Fibroblast of lung (primary cell): ENCODE results near the gene KDM7A. TPM values are rescaled to one million over a fixed set of nuclear protein-coding genes. Genes with fewer than 3 reads are reported as not detected.

Experiments
- DNase-seq, 2 donors: peaks; one replicate each; pipeline versions ENCODE4 v3.0.0 to v3.0.0-alpha.2; 2010; ENCODE audit warnings: low read depth in 2 of 2
- H2AFZ ChIP-seq: 2 replicates; pipeline ENCODE4 v1.5.1; 2012; ENCODE audit warnings: low read length, control low read depth, inconsistent platforms
- H3K27ac ChIP-seq: 2 replicates; pipeline ENCODE4 v1.5.1; 2011; ENCODE audit warnings: low read length, control low read depth; ENCODE audit not compliant: insufficient read depth
- H3K27me3 ChIP-seq: 2 replicates; pipeline ENCODE4 v1.5.1; 2011; ENCODE audit warnings: mild to moderate bottlenecking, low read length; ENCODE audit not compliant: control insufficient read depth, insufficient read depth
- H3K36me3 ChIP-seq: 2 replicates; pipeline ENCODE4 v1.5.1; 2011; ENCODE audit warnings: low read length; ENCODE audit not compliant: control insufficient read depth, insufficient read depth
- H3K4me1 ChIP-seq: 2 replicates; pipeline ENCODE4 v1.5.1; 2011; ENCODE audit warnings: low read length; ENCODE audit not compliant: control insufficient read depth, insufficient read depth; ENCODE audit errors: extremely low read depth
- H3K4me2 ChIP-seq: 2 replicates; pipeline ENCODE4 v1.5.1; 2011; ENCODE audit warnings: low read length, control low read depth; ENCODE audit not compliant: insufficient read depth; ENCODE audit errors: extremely low read depth
- H3K4me3 ChIP-seq, 4 experiments: fragments of 200-600 bp in 1 of 4; sonication (generic) in 1 of 4; replicated peaks in 1 of 4; 2 replicates each; pipeline ENCODE4 v1.5.1; 2011 to 2016; ENCODE audit warnings: low read length in 4 of 4, low read depth in 3 of 4, mild to moderate bottlenecking in 3 of 4, control low read depth in 2 of 4, inconsistent platforms in 1 of 4, mixed read lengths in 1 of 4; ENCODE audit not compliant: insufficient read depth in 1 of 4; ENCODE audit errors: control extremely low read depth in 1 of 4
- H3K79me2 ChIP-seq: 2 replicates; pipeline ENCODE4 v1.5.1; 2012; ENCODE audit warnings: mild to moderate bottlenecking, low read length, inconsistent platforms; ENCODE audit not compliant: control insufficient read depth, insufficient read depth
- H3K9ac ChIP-seq: 2 replicates; pipeline ENCODE4 v1.5.1; 2011; ENCODE audit warnings: mild to moderate bottlenecking, low read length, control low read depth; ENCODE audit not compliant: insufficient read depth
- H3K9me3 ChIP-seq: 2 replicates; pipeline ENCODE4 v1.5.1; 2012; ENCODE audit warnings: low read depth, low read length; ENCODE audit not compliant: control insufficient read depth, insufficient read depth
- H4K20me1 ChIP-seq: 2 replicates; pipeline ENCODE4 v1.5.1; 2011; ENCODE audit warnings: low read length; ENCODE audit not compliant: control insufficient read depth, insufficient read depth; ENCODE audit errors: extremely low read depth
- EZH2 ChIP-seq: IDR thresholded peaks from 2 replicates; pipeline ENCODE4 v1.5.1; 2012; ENCODE audit warnings: low read length, control low read depth, mild to moderate bottlenecking; ENCODE audit errors: missing control alignments
- polyA plus RNA-seq, 2 donors: library from polyadenylated mRNA; depleted of rRNA in 1 of 2; stranded (reverse) in 1 of 2; unstranded in 1 of 2; fragments of >200 nt; gene quantifications; 2 replicates each; pipeline ENCODE4 v1.2.1, GENCODE V29; 2011 to 2012; ENCODE audit warnings: missing spikeins in 1 of 2
- total RNA-seq: library from RNA; depleted of rRNA; stranded (reverse); fragments of >200 nt; gene quantifications from 2 replicates; pipeline ENCODE4 v1.2.1, GENCODE V29; 2014
- TF ChIP-seq, protein P1 (sequence below), 2 donors: IDR thresholded peaks in 1 of 2; conservative IDR thresholded peaks in 1 of 2; 1 replicate in 1 of 2; 2 replicates in 1 of 2; pipeline ENCODE4 v1.5.1; 2011 to 2012; ENCODE audit warnings: low read length in 2 of 2, control low read depth in 1 of 2, inconsistent platforms in 1 of 2, low read depth in 1 of 2, mild to moderate bottlenecking in 1 of 2

The KDM7A gene
- total and polyA plus RNA-seq, 2 donors (not counting 1 experiment from before 2014, with no cell fraction given), result 1.9 to 4.8 TPM

DNA sequence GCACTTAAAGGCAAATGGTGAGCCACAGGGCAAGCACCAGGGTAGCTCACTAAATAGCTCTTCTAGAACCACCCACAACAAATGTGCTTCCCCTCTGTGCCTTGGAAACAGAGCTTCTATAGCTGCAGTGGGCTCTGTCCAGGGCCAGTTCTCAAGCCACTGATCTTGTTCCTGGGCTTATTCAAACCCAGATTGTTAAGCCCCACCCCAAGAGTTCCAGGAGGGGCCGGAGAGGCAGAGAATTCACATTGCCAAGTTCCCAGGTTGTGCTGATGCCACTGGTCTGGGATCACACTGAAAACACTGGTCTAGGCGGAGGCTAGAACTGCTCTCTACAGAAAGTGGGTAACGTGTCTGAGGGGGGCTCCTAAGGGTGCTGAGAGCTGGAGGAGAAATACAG is 15.4 kb upstream of the KDM7A start:
- no peaks in the 10 kb centered on the region for H4K20me1 ChIP-seq
- H2AFZ ChIP-seq, result no peak overlapping the region
- TF ChIP-seq, protein P1, sequence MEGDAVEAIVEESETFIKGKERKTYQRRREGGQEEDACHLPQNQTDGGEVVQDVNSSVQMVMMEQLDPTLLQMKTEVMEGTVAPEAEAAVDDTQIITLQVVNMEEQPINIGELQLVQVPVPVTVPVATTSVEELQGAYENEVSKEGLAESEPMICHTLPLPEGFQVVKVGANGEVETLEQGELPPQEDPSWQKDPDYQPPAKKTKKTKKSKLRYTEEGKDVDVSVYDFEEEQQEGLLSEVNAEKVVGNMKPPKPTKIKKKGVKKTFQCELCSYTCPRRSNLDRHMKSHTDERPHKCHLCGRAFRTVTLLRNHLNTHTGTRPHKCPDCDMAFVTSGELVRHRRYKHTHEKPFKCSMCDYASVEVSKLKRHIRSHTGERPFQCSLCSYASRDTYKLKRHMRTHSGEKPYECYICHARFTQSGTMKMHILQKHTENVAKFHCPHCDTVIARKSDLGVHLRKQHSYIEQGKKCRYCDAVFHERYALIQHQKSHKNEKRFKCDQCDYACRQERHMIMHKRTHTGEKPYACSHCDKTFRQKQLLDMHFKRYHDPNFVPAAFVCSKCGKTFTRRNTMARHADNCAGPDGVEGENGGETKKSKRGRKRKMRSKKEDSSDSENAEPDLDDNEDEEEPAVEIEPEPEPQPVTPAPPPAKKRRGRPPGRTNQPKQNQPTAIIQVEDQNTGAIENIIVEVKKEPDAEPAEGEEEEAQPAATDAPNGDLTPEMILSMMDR (conservative IDR thresholded peaks at IDR 0.05 in 1 of 2, IDR thresholded peaks at IDR 0.05 in 1 of 2; ENCODE audit: low read depth in 1 of 2, low read length in 2 of 2), result no peak
- TF ChIP-seq EZH2, result no peak
- H3K27ac ChIP-seq, result no peak overlapping the region
- no peak overlapping the region for H3K4me3 ChIP-seq
- no peaks in the 10 kb centered on the region for H3K36me3 ChIP-seq
- H3K79me2 ChIP-seq, result no peaks in the 10 kb centered on the region
- no peak overlapping the region for H3K4me2 ChIP-seq
- H3K9me3 ChIP-seq, result no peaks in the 10 kb centered on the region
- no peaks in the 10 kb centered on the region for H3K4me1 ChIP-seq
- DNase-seq, result no peak
- no peak overlapping the region for H3K9ac ChIP-seq
- no peaks in the 10 kb centered on the region for H3K27me3 ChIP-seq

DNA sequence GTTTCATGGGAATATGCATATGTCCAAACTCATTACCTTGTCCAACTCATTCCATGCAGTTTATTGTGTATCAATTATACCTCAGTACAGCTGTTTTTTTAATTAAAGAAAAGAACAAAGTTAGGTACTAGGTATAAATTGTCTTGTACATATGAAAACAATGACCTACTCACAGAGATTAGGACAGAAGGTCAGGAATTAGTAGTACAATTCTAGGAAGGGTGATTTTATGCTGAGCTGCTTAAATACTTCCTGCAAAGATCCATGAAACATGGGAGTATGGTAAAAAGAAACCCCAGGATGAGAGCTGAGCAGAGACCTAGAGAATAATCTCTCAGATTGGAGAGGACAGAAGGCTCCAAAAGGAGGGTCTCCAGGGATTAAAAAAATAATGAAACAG is 13.8 kb upstream of the KDM7A start:
- Histone ChIP-seq H3K27ac (no peak overlapping the region), H4K20me1 (no peaks in the 10 kb centered on the region), H3K9me3 (no peaks in the 10 kb centered on the region), H3K27me3 (no peaks in the 10 kb centered on the region), H3K4me2 (no peak overlapping the region), H3K9ac (no peak overlapping the region), H3K4me1 (no peaks in the 10 kb centered on the region), H3K36me3 (no peaks in the 10 kb centered on the region), H3K79me2 (no peaks in the 10 kb centered on the region), H3K4me3 (no peak overlapping the region), H2AFZ (no peak overlapping the region)
- no peak for DNase-seq
- TF ChIP-seq, protein P1 (conservative IDR thresholded peaks at IDR 0.05 in 1 of 2, IDR thresholded peaks at IDR 0.05 in 1 of 2; ENCODE audit: low read depth in 1 of 2, low read length in 2 of 2), result no peak
- no peak for TF ChIP-seq EZH2

DNA sequence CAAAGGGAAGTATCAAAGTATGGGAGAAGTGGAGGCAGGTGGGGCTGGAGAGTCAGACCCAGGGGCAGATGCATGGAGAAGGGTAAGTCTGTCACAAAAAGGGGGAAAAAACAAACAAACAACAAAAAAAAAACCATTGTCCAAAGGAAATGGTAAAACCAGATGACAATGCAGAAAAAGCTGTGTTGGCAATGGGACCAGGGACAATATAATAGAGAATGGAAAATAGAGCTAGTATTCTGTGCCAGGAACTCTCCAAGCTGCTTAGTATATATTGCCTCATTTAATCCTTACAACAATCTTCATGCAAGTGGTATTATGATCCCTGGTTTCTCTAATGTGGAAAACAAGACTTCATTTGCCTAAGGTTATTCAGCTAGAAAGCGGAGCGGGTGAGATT is 13.1 kb upstream of the KDM7A start:
- H3K4me1 ChIP-seq, result no peaks in the 10 kb centered on the region
- no peak overlapping the region for H3K4me2 ChIP-seq
- H3K9me3 ChIP-seq, result no peaks in the 10 kb centered on the region
- no peak overlapping the region for H2AFZ ChIP-seq
- no peaks in the 10 kb centered on the region for H3K27me3 ChIP-seq
- no peak overlapping the region for H3K4me3 ChIP-seq
- no peaks in the 10 kb centered on the region for H3K36me3 ChIP-seq
- H3K9ac ChIP-seq, result no peak overlapping the region
- TF ChIP-seq, protein P1 (conservative IDR thresholded peaks at IDR 0.05 in 1 of 2, IDR thresholded peaks at IDR 0.05 in 1 of 2; ENCODE audit: low read depth in 1 of 2, low read length in 2 of 2), result no peak
- TF ChIP-seq EZH2, result no peak
- H3K79me2 ChIP-seq, result no peaks in the 10 kb centered on the region
- no peak for DNase-seq
- no peak overlapping the region for H3K27ac ChIP-seq
- no peaks in the 10 kb centered on the region for H4K20me1 ChIP-seq
